Posterior vena cava (tissue), 2 donors: ENCODE measurements around the gene ATP7A. TPM values are rescaled to one million over a fixed set of nuclear protein-coding genes. Genes with fewer than 3 reads are reported as not detected.
"Not testable (repeated sequence)": the region's sequence is repeated elsewhere in the genome, so short reads cannot be mapped to it uniquely, and the experiment has no call there.

Experiments
- DNase-seq: peaks from one replicate; pipeline ENCODE4 v3.0.0-alpha.2; 2020; ENCODE audit warnings: low spot score
- intact Hi-C, 2 donors: fragments of 100-400 bp; cut with DNase I; formaldehyde crosslinking; loops; one replicate each; pipeline versions ENCODE4 v1.14.1 to v1.14.2; 2022 to 2023
- long read RNA-seq, 2 donors: library from polyadenylated mRNA; unstranded; transcript quantifications; one replicate each; pipeline ENCODE4 v2.0.0, GENCODE V29; 2020 to 2021
- total RNA-seq, 2 donors: library from RNA; stranded (reverse); fragmentation: NEBNext Ultra II Directional; extraction: Animal tissue kit (Norgen Biotek cat#: 25700); gene quantifications; one replicate each; pipeline ENCODE4 v1.2.1, GENCODE V29; 2021
- donor health status: DM: yes; HTN: yes; CAD: no.
- donor health status: DM: yes; HTN: yes; CAD: no.

ATP7A gene
- 10 to 100 TPM; 10.8 to 11.9 TPM for total RNA-seq
- long read RNA-seq, donor 1: 0 reads
- long read RNA-seq, donor 2: 0 reads

- DNase-seq: peak; percentile 96
- intact Hi-C loops: no loop called here
Measured at GRCh38 chrX:77910108-77910840, at the start of gene ATP7A. ATP7A (plus strand) TSS chrX:77910693; CDS start chrX:77971642, 60,949 bp downstream.

GRCh38 chrX:77875372-77875771, 35.1 kb upstream of the ATP7A start:
- no peak for DNase-seq
- intact Hi-C loops: no loop called here

- intact Hi-C loops, DNase-seq: not testable (repeated sequence)
Measured at GRCh38 chrX:77881418-77881817, 29.1 kb upstream of the ATP7A start.

GRCh38 chrX:77892887-77893286, 17.6 kb upstream of the ATP7A start:
- no peak for DNase-seq
- intact Hi-C loops: no loop called here

- intact Hi-C loops: no loop called here
- no peak for DNase-seq
Measured at GRCh38 chrX:77893713-77894112, 16.8 kb upstream of the ATP7A start.

- intact Hi-C loops: no loop called here
- peak; percentile 96 for DNase-seq
Measured at GRCh38 chrX:77894921-77895886, 15.3 kb upstream of the ATP7A start, which contains the start of gene MAGT1. MAGT1 (minus strand) TSS chrX:77895435; CDS start chrX:77895410, 25 bp downstream.

- no peak for DNase-seq
Measured at GRCh38 chrX:77899081-77899828, 11.2 kb upstream of the ATP7A start, which contains the start of gene COX7B. COX7B (plus strand) TSS chrX:77899468; CDS start chrX:77899554, 86 bp downstream.

GRCh38 chrX:77900688-77901087, 9.8 kb upstream of the ATP7A start:
- DNase-seq: no peak
- intact Hi-C loops: no loop called here

More at GRCh38 chrX:77899081-77899828, 11.2 kb upstream of the ATP7A start, which contains the start of gene COX7B:
- intact Hi-C loops: no loop called here

- no peak for DNase-seq
- intact Hi-C loops: no loop called here
Measured at GRCh38 chrX:77901506-77901905, 9.0 kb upstream of the ATP7A start.

GRCh38 chrX:77917294-77917933, 6.9 kb downstream of the ATP7A start:
- intact Hi-C loops: no loop called here
- DNase-seq: no peak

- no peak for DNase-seq
- intact Hi-C loops: no loop called here
Measured at GRCh38 chrX:77918568-77918967, 8.1 kb downstream of the ATP7A start.

GRCh38 chrX:77919370-77919769, 8.9 kb downstream of the ATP7A start:
- intact Hi-C loops, DNase-seq: not testable (repeated sequence)

GRCh38 chrX:77922787-77923186, 12.3 kb downstream of the ATP7A start:
- intact Hi-C loops: no loop called here
- DNase-seq: no peak

GRCh38 chrX:77924320-77924859, 13.9 kb downstream of the ATP7A start:
- DNase-seq: no peak
- intact Hi-C loops: no loop called here

GRCh38 chrX:77925764-77926163, 15.3 kb downstream of the ATP7A start:
- intact Hi-C loops: no loop called here
- DNase-seq: no peak

- no peak for DNase-seq
- intact Hi-C loops: no loop called here
Measured at GRCh38 chrX:77930581-77930980, 20.1 kb downstream of the ATP7A start.

GRCh38 chrX:77935886-77936285, 25.4 kb downstream of the ATP7A start:
- intact Hi-C loops: no loop called here
- no peak for DNase-seq

- intact Hi-C loops: no loop called here
- DNase-seq: no peak
Measured at GRCh38 chrX:77936299-77936698, 25.8 kb downstream of the ATP7A start.

- intact Hi-C loops: no loop called here
- DNase-seq: no peak
Measured at GRCh38 chrX:77937291-77937690, 26.8 kb downstream of the ATP7A start.
